Duodenal mucosa (tissue), 2 donors: ENCODE data around the gene HERPUD1.

Experiments
- H3K27ac ChIP-seq: one replicate; pipeline ENCODE4 v1.7.0; 2013; ENCODE audit warnings: low read depth, low read length
- H3K27me3 ChIP-seq, 2 donors: one replicate each; pipeline ENCODE4 v1.7.0; 2013; ENCODE audit warnings: low read length in 2 of 2, control low read depth in 1 of 2; ENCODE audit not compliant: insufficient read depth in 2 of 2, control insufficient read depth in 1 of 2
- H3K36me3 ChIP-seq, 2 donors: one replicate each; pipeline ENCODE4 v1.7.0; 2013; ENCODE audit warnings: low read length in 2 of 2, control low read depth in 1 of 2; ENCODE audit not compliant: insufficient read depth in 2 of 2, control insufficient read depth in 1 of 2
- H3K4me1 ChIP-seq, 2 donors: one replicate each; pipeline ENCODE4 v1.7.0; 2013; ENCODE audit warnings: low read length in 2 of 2, control low read depth in 1 of 2; ENCODE audit not compliant: insufficient read depth in 2 of 2, control insufficient read depth in 1 of 2
- H3K4me3 ChIP-seq, 2 donors: one replicate each; pipeline ENCODE4 v1.7.0; 2013; ENCODE audit warnings: low read length in 2 of 2, low read depth in 1 of 2
- H3K9ac ChIP-seq, 2 donors: one replicate each; pipeline ENCODE4 v1.7.0; 2013; ENCODE audit warnings: low read length in 2 of 2, low read depth in 1 of 2
- H3K9me3 ChIP-seq, 2 donors: one replicate each; pipeline ENCODE4 v1.7.0; 2013; ENCODE audit warnings: low read length in 2 of 2, control low read depth in 1 of 2; ENCODE audit not compliant: control insufficient read depth in 1 of 2

HERPUD1 gene

GRCh38 chr16:56956756-56957155 lies 24.8 kb downstream of the HERPUD1 start:
- Histone ChIP-seq H3K4me1 (peaks cover 0 to 2% of the 10 kb centered on the region in 2 donors), H3K36me3 (no peaks in the 10 kb centered on the region), H3K4me3 (no peak overlapping the region), H3K9me3 (no peaks in the 10 kb centered on the region), H3K27ac (no peak overlapping the region), H3K9ac (no peak overlapping the region), H3K27me3 (no peaks in the 10 kb centered on the region)

GRCh38 chr16:56960681-56961281 lies 28.8 kb downstream of the HERPUD1 start:
- H3K4me1 ChIP-seq: peaks cover 7 to 10% of the 10 kb centered on the region in 2 donors
- H3K4me3 ChIP-seq: no peak overlapping the region
- no peaks in the 10 kb centered on the region for H3K36me3 ChIP-seq
- no peak overlapping the region for H3K9ac ChIP-seq
- H3K9me3 ChIP-seq: no peaks in the 10 kb centered on the region
- H3K27ac ChIP-seq: no peak overlapping the region
- no peaks in the 10 kb centered on the region for H3K27me3 ChIP-seq

- Histone ChIP-seq H3K36me3 (no peaks in the 10 kb centered on the region), H3K4me3 (no peak overlapping the region), H3K9ac (no peak overlapping the region), H3K27me3 (no peaks in the 10 kb centered on the region), H3K27ac (no peak overlapping the region), H3K4me1 (peaks cover 7 to 16% of the 10 kb centered on the region in 2 donors), H3K9me3 (no peaks in the 10 kb centered on the region)
Observed at GRCh38 chr16:56961386-56961785, 29.4 kb downstream of the HERPUD1 start.

GRCh38 chr16:56961851-56962281 lies 29.9 kb downstream of the HERPUD1 start, which contains the start of gene CETP:
Gene CETP (plus strand): TSS chr16:56961950. CDS start chr16:56961980, 30 bp downstream.
- no peak within 1 kb of the TSS for H3K9ac ChIP-seq

GRCh38 chr16:56964243-56965148 lies 32.6 kb downstream of the HERPUD1 start:
- peaks cover 7 to 16% of the 10 kb centered on the region in 2 donors for H3K4me1 ChIP-seq
- H3K36me3 ChIP-seq: no peaks in the 10 kb centered on the region
- no peaks in the 10 kb centered on the region for H3K9me3 ChIP-seq
- H3K27ac ChIP-seq: no peak overlapping the region
- no peaks in the 10 kb centered on the region for H3K27me3 ChIP-seq
- no peak overlapping the region for H3K4me3 ChIP-seq
- no peak overlapping the region for H3K9ac ChIP-seq

More at GRCh38 chr16:56961851-56962281, 29.9 kb downstream of the HERPUD1 start, which contains the start of gene CETP:
- Histone ChIP-seq H3K9me3 (no peaks in the 10 kb centered on the region), H3K4me3 (no peak within 1 kb of the TSS), H3K27me3 (no peaks in the 10 kb centered on the region), H3K27ac (no peak within 1 kb of the TSS), H3K4me1 (peaks cover 7 to 16% of the 10 kb centered on the region in 2 donors), H3K36me3 (no peaks in the 10 kb centered on the region)

GRCh38 chr16:56965149-56966092 lies 33.5 kb downstream of the HERPUD1 start:
- no peak overlapping the region for H3K4me3 ChIP-seq
- H3K4me1 ChIP-seq: peaks cover 7 to 16% of the 10 kb centered on the region in 2 donors
- no peak overlapping the region for H3K27ac ChIP-seq
- no peaks in the 10 kb centered on the region for H3K9me3 ChIP-seq
- no peaks in the 10 kb centered on the region for H3K27me3 ChIP-seq
- H3K9ac ChIP-seq: no peak overlapping the region
- no peaks in the 10 kb centered on the region for H3K36me3 ChIP-seq

GRCh38 chr16:56966093-56966475 lies 34.1 kb downstream of the HERPUD1 start:
- Histone ChIP-seq H3K27ac (no peak overlapping the region), H3K27me3 (no peaks in the 10 kb centered on the region), H3K4me1 (peaks cover 7 to 16% of the 10 kb centered on the region in 2 donors), H3K4me3 (no peak overlapping the region), H3K9me3 (no peaks in the 10 kb centered on the region), H3K36me3 (no peaks in the 10 kb centered on the region), H3K9ac (no peak overlapping the region)

GRCh38 chr16:56967733-56968132 lies 35.8 kb downstream of the HERPUD1 start:
- H3K27me3 ChIP-seq: no peaks in the 10 kb centered on the region
- no peaks in the 10 kb centered on the region for H3K9me3 ChIP-seq
- H3K27ac ChIP-seq: no peak overlapping the region
- no peak overlapping the region for H3K4me3 ChIP-seq
- no peaks in the 10 kb centered on the region for H3K36me3 ChIP-seq
- peaks cover 0 to 16% of the 10 kb centered on the region in 2 donors for H3K4me1 ChIP-seq
- H3K9ac ChIP-seq: no peak overlapping the region

GRCh38 chr16:56969769-56970168 lies 37.8 kb downstream of the HERPUD1 start:
- Histone ChIP-seq H3K27ac (no peak overlapping the region), H3K36me3 (no peaks in the 10 kb centered on the region), H3K27me3 (no peaks in the 10 kb centered on the region), H3K9me3 (no peaks in the 10 kb centered on the region), H3K4me3 (no peak overlapping the region), H3K4me1 (peaks cover 0 to 16% of the 10 kb centered on the region in 2 donors), H3K9ac (no peak overlapping the region)
